ENCODE measurements around the gene MORN1.

DNA sequence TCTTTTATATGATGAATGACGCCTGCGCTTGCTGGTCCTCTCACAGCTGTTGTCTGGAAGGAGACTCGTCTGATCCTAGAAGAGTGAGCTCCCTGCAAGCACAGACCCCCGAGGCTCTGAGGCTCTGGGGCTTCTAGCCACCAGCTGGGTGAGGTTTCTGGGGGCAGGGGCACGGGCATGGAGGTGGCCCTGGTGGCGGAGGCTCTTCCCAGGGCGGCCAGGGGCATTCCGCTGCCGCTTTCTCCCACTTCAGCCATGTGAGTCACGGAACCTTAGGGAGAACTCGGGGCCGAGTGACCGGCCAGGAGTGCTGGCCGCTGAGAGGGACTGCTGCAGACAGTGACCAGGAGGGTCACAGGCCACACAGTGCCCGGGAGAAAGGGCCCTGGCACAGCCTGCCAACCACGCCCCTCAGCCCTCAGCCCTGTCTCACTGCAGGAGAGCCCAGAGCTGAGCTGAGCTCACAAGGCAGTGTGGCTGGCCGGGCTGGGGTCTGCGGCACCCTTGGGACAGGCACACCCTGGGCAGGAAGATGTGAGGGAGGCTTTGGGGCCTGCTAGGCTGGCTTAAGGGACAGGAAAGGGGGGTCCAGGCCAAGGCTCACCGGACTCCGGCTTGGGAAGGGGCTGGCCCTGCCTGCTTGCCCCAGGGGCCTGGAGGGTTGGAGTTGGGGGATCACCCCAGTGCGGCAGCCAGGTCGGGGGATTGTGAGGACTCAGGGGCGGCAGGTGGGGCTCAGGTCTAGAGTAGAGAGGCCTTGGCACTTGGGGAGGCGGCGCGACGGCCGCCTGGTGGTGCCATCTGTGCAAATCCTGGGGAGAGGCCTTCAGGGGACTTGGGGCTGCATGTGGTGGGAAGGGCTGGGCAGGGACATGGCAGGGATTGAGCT is 35.7 kb downstream of the MORN1 start:
- TF ChIP-seq PPARA (CRISPR knock-in tag; IDR thresholded peaks at IDR 0.05; ENCODE audit: borderline replicate concordance) (no peak), ZNF565 (CRISPR knock-in tag; conservative IDR thresholded peaks at IDR 0.05; ENCODE audit: low read depth) (no peak), ARNTL (CRISPR knock-in tag; IDR thresholded peaks at IDR 0.05; ENCODE audit: borderline replicate concordance, low read depth) (no peak), ZNF8 (CRISPR knock-in tag; IDR thresholded peaks at IDR 0.05) (no peak), ZFP3 (CRISPR knock-in tag; IDR thresholded peaks at IDR 0.05) (no peak), TOX (CRISPR knock-in tag; IDR thresholded peaks at IDR 0.05; ENCODE audit: borderline replicate concordance) (no peak)
- TF ChIP-seq, protein P1, sequence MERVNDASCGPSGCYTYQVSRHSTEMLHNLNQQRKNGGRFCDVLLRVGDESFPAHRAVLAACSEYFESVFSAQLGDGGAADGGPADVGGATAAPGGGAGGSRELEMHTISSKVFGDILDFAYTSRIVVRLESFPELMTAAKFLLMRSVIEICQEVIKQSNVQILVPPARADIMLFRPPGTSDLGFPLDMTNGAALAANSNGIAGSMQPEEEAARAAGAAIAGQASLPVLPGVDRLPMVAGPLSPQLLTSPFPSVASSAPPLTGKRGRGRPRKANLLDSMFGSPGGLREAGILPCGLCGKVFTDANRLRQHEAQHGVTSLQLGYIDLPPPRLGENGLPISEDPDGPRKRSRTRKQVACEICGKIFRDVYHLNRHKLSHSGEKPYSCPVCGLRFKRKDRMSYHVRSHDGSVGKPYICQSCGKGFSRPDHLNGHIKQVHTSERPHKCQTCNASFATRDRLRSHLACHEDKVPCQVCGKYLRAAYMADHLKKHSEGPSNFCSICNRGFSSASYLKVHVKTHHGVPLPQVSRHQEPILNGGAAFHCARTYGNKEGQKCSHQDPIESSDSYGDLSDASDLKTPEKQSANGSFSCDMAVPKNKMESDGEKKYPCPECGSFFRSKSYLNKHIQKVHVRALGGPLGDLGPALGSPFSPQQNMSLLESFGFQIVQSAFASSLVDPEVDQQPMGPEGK (CRISPR knock-in tag; IDR thresholded peaks at IDR 0.05; ENCODE audit: borderline replicate concordance) = no peak
